ENCODE measurements around the gene BCKDHA.
A peak's percentile ranks its signal among the peaks of the same experiment; 100 is the strongest.

The BCKDHA gene

DNA sequence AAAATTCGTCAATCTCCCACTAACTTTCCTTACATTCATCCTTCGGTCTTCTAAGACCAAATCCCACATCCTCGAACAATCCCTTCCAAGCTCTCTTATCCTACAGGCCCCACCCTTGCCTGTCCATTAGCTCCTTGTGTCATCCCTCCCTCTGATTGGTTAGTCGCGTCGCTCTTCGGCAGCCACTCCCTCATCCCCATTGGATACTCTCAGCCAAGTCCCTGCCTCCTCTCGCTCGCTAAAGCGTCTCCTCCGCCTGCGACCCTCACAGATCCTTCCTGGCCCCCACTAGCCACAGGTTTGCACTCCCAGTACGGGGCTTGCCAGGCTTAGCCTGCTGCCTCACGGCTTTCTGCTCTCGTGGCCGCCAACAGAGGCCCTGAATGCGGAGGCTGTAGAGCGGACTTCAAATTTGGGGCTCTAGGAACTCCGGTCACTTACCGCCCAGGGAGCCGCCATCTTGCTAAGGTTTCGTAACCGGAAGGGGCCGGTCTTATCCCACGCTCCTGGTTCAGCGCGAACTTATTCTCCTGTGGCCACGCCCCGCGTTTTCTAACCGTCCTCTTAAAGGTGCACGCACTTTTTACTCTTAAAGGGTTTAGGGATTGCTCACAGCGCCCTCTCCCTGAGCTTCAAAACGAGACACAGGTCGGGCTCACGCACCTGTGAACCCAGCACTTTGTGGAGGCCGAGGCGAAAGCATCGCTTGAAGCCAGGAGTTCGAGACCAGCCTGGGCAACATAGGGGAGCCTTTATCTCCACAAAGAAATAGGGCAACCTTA is 42.0 kb downstream of the BCKDHA start, which contains the start of gene DMAC2:
TSS of gene DMAC2 (minus strand) at position 472 of the 782 bp plus-strand sequence. CDS start at position 459, 13 bp downstream.
- H3K9me3 Mint-ChIP-seq, result no peaks in the 10 kb centered on the region
- no peak within 1 kb of the TSS for H3K4me3 Mint-ChIP-seq
- H3K36me3 Mint-ChIP-seq, result peaks cover 6% of the 10 kb centered on the region
- no peak within 1 kb of the TSS for H3K27ac Mint-ChIP-seq
- no peaks in the 10 kb centered on the region for H3K27me3 Mint-ChIP-seq
- peaks cover 6% of the 10 kb centered on the region for H3K4me1 Mint-ChIP-seq

DNA sequence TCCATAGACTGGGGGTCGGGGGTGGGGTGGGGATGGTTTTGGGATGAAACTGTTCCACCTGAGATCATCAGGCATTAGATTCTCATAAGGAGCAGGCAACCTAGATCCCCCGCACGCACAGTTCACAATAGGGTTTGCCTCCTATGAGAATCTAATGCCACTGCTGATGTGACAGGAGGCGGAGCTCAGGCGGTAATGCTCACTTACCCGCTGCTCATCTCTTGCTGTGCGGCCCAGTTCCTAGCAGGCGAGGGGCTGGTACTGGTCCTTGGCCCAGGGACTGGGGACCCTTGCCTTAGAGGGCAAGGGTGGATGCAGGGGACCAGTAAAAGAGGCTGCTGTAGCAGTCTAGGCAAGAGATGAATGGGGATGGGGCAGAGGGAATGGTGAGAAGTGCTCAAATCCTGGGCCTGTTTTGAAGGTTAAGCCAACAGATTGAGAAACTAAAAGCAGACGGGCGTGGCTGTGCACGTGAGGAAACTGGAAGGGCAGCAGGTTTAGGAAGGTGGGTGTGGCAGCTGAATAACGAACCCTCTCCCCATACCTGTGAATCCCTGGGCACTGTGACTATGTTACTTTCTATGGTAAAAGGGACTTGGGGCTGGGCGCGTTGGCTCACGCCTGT is 43.8 kb downstream of the BCKDHA start:
- H3K4me1 Mint-ChIP-seq, result peaks cover 6% of the 10 kb centered on the region
- H3K9me3 Mint-ChIP-seq, result no peaks in the 10 kb centered on the region
- no peaks in the 10 kb centered on the region for H3K27me3 Mint-ChIP-seq
- H3K27ac Mint-ChIP-seq, result peak overlapping the region; percentile 10
- H3K36me3 Mint-ChIP-seq, result peaks cover 5% of the 10 kb centered on the region
- no peak overlapping the region for H3K4me3 Mint-ChIP-seq

GRCh38 chr19:41442473-41443355 is 45.1 kb downstream of the BCKDHA start, which contains the start of gene ERICH4:
ERICH4 (plus strand) TSS chr19:41443156; CDS start chr19:41443170, 14 bp downstream.
- Mint-ChIP-seq H3K27me3 (no peaks in the 10 kb centered on the region), H3K4me1 (peaks cover 3% of the 10 kb centered on the region), H3K4me3 (no peak within 1 kb of the TSS), H3K9me3 (no peaks in the 10 kb centered on the region), H3K36me3 (peaks cover 2% of the 10 kb centered on the region), H3K27ac (peak within 1 kb of the TSS; percentile 59)

DNA sequence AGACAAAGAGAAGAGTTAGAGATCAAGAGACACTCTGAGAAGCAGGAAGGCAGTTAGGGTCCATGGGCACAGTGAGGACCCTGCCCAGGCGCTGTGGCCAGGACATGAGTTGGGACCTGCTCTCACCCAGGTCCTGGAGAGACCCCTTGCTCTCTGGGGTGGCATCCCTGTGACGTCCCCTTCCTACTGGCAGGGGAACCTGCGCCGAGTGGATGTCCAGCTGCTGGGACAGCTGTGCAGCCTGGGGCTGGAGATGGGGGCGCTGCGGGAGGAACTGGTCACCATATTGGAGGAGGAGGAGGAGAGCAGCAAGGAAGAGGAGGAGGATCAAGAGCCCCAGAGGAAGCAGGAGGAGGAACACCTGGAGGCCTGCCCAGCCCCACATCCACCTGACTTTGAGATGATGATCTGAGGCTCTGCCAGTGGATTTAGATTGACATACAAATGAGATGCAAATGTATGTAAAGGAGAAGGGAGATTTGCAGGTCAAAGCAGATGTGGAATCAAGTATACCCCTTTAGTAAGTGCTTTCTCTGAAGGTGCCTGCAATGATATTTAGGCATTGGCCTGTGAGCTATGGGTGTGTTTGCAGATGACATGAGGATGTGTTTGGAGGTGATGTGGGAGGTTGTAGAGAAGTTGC is 46.3 kb downstream of the BCKDHA start:
- Mint-ChIP-seq H3K4me3 (no peak overlapping the region), H3K27me3 (no peaks in the 10 kb centered on the region), H3K36me3 (no peaks in the 10 kb centered on the region), H3K27ac (peak overlapping the region; percentile 59), H3K9me3 (no peaks in the 10 kb centered on the region), H3K4me1 (no peaks in the 10 kb centered on the region)

DNA sequence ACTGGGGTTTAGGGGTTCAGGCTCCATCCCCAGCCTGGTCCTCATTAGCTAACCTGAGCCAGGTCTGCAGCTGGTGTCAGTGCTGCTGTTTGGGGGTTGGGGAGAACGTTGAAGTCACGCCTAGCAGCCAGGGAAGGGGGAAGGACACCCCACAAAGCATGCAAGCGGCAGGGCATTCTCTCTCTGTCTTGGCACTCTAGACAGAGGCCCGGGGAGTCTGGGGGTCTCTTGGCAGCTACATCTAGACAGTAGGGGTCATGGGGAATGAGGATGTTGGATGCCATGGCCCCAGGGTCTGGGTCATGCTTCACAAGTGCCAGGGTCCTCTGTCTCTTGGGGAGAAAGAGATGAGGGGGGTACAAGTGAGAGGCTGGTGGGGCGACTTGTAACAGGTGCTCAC is 48.0 kb downstream of the BCKDHA start:
- H3K27ac Mint-ChIP-seq, result no peak overlapping the region
- H3K4me3 Mint-ChIP-seq, result no peak overlapping the region
- peaks cover 7% of the 10 kb centered on the region for H3K4me1 Mint-ChIP-seq
- no peaks in the 10 kb centered on the region for H3K36me3 Mint-ChIP-seq
- H3K27me3 Mint-ChIP-seq, result peaks cover 1% of the 10 kb centered on the region
- no peaks in the 10 kb centered on the region for H3K9me3 Mint-ChIP-seq

DNA sequence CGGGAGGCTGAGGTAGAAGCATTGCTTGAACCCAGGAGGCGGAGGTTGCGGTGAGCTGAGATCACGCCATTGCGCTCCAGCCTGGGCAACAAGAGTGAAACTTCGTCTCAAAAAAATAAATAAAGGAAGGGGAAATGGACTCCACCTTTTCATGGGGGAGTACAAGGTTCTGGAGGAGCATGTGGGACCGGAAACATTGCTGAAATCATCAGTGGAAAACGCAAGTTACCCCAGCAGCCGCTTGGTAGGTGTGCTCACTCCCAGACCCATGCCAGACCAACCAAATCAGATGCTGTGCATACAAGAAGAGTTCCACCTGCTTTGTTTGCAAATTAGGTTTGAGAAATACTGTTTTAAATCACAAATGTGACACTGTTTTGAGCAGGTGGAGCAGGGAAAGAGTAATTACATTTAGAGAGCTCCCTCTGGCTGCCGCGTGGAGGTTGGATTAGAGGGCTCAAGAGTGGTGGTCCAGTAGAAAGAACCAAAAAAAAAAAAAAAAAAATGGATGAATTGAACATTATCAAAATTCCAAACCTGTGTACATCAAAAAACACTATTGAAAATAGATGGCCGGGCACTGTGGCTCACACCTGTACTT is 50.2 kb downstream of the BCKDHA start:
- peaks cover 7% of the 10 kb centered on the region for H3K4me1 Mint-ChIP-seq
- peak overlapping the region; percentile 30 for H3K4me3 Mint-ChIP-seq
- peaks cover 1% of the 10 kb centered on the region for H3K27me3 Mint-ChIP-seq
- no peaks in the 10 kb centered on the region for H3K9me3 Mint-ChIP-seq
- no peaks in the 10 kb centered on the region for H3K36me3 Mint-ChIP-seq
- H3K27ac Mint-ChIP-seq, result no peak overlapping the region

GRCh38 chr19:41449079-41449864 is 51.7 kb downstream of the BCKDHA start:
- Mint-ChIP-seq H3K36me3 (no peaks in the 10 kb centered on the region), H3K27ac (peak overlapping the region; percentile 62), H3K9me3 (no peaks in the 10 kb centered on the region), H3K4me3 (peak overlapping the region; percentile 83), H3K4me1 (peaks cover 7% of the 10 kb centered on the region), H3K27me3 (peaks cover 1% of the 10 kb centered on the region)

GRCh38 chr19:41449865-41450178 is 52.2 kb downstream of the BCKDHA start:
- H3K27ac Mint-ChIP-seq, result peak overlapping the region; percentile 62
- H3K27me3 Mint-ChIP-seq, result peaks cover 1% of the 10 kb centered on the region
- no peaks in the 10 kb centered on the region for H3K9me3 Mint-ChIP-seq
- no peak overlapping the region for H3K4me3 Mint-ChIP-seq
- peaks cover 7% of the 10 kb centered on the region for H3K4me1 Mint-ChIP-seq
- no peaks in the 10 kb centered on the region for H3K36me3 Mint-ChIP-seq

DNA sequence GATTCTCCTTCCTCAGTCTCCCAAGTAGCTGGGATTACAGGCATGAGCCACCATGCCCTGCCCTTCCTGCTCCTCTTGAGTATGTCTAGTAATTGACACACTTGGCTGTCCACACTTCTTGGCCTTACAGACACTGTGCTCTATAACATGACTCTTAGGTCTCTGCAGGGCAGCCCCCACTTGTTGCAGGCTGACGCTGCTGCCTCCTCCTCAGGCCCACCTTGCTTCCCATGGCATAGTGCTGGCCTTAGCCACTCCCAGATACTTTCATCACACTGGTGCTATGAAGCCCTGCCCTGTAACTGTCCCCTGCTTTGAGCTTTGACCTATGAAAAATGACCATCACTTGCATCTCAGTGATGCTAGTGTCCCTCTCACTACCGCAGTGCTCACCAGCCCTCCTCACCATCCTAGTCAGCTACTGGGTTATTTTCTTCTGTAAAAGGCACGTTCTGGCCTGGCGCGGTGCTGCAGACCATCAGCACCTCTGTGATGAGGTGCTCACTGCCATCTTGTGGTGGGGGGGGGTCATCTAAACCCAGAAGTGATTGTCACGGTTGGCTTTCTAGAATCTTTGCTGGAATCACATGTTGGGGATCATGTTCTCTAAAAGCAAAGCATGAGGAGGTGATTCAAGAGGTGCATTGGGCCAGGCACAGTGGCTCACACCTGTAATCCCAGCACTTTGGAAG is 55.1 kb downstream of the BCKDHA start:
- Mint-ChIP-seq H3K36me3 (no peaks in the 10 kb centered on the region), H3K9me3 (no peaks in the 10 kb centered on the region), H3K27ac (no peak overlapping the region), H3K27me3 (peaks cover 1% of the 10 kb centered on the region), H3K4me3 (no peak overlapping the region), H3K4me1 (peaks cover 23% of the 10 kb centered on the region)

- Mint-ChIP-seq H3K9me3 (no peaks in the 10 kb centered on the region), H3K27me3 (peaks cover 3% of the 10 kb centered on the region), H3K36me3 (no peaks in the 10 kb centered on the region), H3K27ac (no peak overlapping the region), H3K4me3 (no peak overlapping the region), H3K4me1 (peaks cover 22% of the 10 kb centered on the region)
Measured at GRCh38 chr19:41455936-41456335, 58.3 kb downstream of the BCKDHA start.

DNA sequence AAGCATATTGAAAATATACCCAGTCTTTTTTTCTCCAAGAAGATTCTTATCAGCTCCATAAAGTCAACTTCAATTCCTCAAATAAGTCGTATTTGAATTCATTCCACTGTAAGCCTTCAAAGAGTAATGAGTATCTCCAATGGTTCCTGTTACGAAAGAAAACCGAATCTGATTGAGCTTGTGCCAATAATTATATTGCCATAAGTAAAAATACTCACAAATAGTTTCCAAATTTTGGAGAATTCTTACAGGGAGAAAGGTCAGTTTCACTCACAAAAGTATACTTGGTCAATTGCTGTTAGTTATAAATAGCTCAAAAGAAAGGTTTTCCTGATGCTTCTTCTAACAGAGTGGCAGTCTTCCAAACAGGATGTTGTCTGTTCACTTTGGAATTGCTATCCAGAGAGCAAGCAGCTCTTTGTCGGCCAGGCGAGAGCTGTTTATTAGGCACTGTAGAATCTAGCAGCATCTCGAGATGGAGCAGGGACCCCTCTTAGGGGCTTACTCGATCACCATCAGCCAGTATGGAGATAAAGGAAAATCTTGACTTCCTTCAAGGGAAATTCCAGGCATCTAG is 58.8 kb downstream of the BCKDHA start:
- Mint-ChIP-seq H3K27me3 (peaks cover 3% of the 10 kb centered on the region), H3K4me1 (peaks cover 22% of the 10 kb centered on the region), H3K9me3 (no peaks in the 10 kb centered on the region), H3K4me3 (no peak overlapping the region), H3K36me3 (no peaks in the 10 kb centered on the region), H3K27ac (no peak overlapping the region)

GRCh38 chr19:41457241-41457640 is 59.6 kb downstream of the BCKDHA start:
- H3K4me1 Mint-ChIP-seq, result peaks cover 22% of the 10 kb centered on the region
- H3K36me3 Mint-ChIP-seq, result no peaks in the 10 kb centered on the region
- no peak overlapping the region for H3K4me3 Mint-ChIP-seq
- H3K9me3 Mint-ChIP-seq, result no peaks in the 10 kb centered on the region
- peak overlapping the region; percentile 0 for H3K27ac Mint-ChIP-seq
- H3K27me3 Mint-ChIP-seq, result peaks cover 5% of the 10 kb centered on the region

DNA sequence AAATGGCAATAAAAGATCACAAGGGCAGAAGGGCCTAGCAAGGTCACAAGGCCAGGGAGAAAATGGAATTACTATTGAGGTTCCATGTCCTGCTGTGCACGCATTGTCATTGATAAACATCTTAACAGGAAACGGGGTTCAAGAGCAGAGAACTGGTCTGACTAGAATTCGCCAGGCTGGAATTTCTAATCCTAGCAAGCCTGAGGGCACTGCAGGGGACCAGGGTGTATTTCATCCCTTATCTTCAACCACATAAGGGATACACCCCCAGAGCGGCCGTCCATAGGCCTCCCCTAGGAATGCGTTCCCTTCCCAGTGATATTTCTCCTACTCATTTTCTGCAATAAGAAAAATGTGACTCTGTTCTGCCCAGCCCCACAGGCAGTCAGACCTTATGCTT is 64.9 kb downstream of the BCKDHA start:
- H3K4me3 Mint-ChIP-seq, result no peak overlapping the region
- no peaks in the 10 kb centered on the region for H3K36me3 Mint-ChIP-seq
- H3K27ac Mint-ChIP-seq, result no peak overlapping the region
- peaks cover 8% of the 10 kb centered on the region for H3K4me1 Mint-ChIP-seq
- H3K9me3 Mint-ChIP-seq, result no peaks in the 10 kb centered on the region
- peaks cover 21% of the 10 kb centered on the region for H3K27me3 Mint-ChIP-seq
